MV-4-11 (cell line): Measurements from ENCODE around the gene RASGRF2.
"Not testable (repeated sequence)": the region's sequence is repeated elsewhere in the genome, so short reads cannot be mapped to it uniquely, and the experiment has no call there.

Source experiments
- DNase-seq: peaks from one replicate; lab custom pipeline; 2025; lab: John Stamatoyannopoulos, UW

RASGRF2 gene

DNA sequence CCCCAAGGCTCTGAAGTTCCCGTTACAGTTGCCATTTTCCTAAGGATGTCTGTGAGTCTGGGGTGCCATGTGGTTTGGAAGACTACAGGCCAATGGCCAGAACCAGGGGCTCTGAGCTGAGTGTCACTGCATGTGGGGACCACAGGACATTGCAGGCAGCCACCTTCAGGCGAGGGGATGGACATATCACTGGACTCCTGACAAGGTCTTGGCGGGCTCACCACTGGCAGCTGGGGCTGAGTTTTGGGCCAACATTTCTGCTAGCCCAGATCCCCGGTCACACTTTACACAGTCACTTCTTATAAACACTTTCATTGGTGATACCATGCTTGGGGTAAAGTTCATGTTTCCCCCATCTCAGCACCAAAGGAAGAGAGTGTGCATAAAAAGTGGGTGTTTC lies 109.8 kb downstream of the RASGRF2 start:
- DNase-seq, result no peak

- no peak for DNase-seq
Observed at GRCh38 chr5:81070571-81071255, 110.5 kb downstream of the RASGRF2 start.

DNA sequence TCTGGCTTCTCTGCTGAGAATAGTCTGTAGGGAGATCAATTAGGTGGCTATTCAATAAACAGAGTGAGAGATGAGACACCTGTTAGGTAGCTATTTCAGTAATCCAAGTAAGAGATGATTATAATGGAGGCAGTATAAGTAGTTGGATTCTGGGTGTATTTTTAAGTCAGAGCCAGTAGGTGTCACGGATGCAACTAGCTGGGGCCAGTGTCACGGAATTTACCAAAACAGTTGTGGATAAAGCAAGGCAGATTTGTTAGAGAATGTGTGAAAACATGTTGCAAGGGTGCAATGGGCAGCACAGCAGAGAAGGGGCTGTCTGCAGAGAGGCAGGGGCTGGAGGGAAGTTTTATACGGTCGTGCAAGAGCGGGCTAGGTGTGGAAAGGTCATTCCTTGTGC lies 114.9 kb downstream of the RASGRF2 start:
- DNase-seq, result no peak

DNA sequence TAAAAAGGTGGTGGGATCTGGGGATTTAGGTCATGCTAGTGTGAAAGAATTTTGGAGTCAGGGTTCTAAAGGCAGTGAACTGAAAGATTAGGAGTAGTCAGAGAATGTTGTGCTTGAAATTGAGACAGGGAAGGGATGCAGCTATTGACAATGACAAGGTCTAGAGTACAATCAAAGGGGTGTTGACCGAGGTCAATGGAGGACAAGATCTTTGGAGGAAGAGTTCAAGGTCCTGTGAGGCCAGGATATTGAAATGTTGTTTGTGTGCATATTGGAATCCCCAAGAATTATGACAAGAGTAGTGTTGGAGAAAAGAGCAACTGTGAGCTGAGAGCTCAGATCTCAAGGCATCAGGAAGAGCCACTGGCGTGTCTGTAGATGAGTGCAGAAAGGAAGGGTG lies 116.9 kb downstream of the RASGRF2 start:
- no peak for DNase-seq

GRCh38 chr5:81078930-81079329 lies 118.8 kb downstream of the RASGRF2 start:
- DNase-seq, result no peak

GRCh38 chr5:81080809-81081460 lies 120.8 kb downstream of the RASGRF2 start:
- DNase-seq, result no peak

DNA sequence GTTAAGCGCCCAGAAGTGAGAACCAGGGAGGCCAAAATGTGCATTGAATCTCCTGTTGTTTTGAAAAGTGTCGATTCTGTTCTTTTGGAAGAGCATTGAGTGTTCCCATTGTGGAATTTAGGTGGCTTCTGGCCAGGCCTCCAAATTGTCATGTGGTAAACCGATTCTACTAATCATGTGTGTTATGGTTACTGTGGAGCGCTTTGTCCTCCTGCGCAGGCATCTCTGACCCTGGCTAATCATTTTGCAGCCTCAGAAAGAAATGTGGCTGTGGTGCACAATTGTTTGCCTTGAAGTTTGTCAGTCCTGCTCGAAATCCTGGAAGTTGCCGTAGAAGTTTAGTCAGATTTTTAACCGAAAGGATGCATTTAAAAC lies 121.3 kb downstream of the RASGRF2 start:
- no peak for DNase-seq

DNA sequence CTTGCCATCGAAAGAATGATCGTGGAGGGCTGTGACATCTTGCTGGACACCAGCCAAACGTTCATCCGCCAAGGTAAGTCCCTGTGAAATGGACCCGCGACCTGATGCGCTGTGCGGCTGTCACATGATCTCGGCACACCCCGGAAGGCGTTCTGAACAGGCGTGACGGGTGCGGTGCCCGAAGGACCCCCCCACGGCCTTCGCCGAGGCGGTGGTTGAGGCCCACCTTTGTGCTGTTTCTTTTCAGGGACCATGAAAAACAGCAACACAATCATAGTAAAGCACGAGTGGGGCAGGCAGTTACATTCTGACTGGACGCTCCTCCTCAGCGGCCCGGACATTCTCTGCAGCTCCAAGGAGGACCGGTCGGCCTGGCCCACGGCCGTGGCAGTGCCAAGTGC lies 126.7 kb downstream of the RASGRF2 start:
- no peak for DNase-seq

DNA sequence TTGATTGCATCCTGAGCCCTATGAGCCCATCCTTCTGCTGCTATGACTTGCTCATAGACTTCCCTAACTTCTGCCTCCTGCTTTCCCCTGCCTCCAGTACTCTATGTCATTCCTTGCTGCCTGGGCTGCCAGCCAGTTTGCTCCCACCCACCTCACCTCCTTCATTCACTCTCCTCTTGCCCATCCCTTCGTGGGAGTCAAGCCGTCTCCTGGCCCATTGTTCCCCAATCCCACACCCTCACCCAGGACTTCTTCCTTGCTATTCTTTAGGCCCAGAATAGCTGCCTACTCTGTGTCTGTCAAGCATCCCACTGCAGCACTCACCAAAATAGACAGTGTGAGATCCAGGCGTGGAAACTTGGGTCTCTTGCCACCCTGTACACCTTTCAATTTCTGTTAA lies 131.0 kb downstream of the RASGRF2 start:
- DNase-seq, result no peak

GRCh38 chr5:81093536-81094196 lies 133.5 kb downstream of the RASGRF2 start:
- no peak for DNase-seq

DNA sequence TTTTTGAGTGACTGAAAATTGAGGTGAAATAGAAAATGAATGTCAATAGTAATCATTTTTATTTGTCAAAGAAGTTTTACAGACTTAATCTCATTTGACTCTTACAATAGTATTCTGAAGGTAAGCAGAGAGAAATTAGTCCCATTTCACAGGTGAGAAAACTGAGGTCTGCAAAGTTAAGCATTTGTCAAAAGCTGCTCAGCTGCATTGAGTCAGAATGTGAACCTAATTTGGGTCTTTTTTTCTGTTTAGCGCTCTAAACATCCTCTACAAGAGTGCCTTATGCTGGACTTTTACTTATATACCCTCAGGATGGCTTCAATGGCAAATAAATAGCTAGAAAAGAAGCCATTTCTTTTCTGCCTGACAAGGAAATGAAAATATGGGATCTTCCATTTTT lies 135.7 kb downstream of the RASGRF2 start:
- DNase-seq, result no peak

DNA sequence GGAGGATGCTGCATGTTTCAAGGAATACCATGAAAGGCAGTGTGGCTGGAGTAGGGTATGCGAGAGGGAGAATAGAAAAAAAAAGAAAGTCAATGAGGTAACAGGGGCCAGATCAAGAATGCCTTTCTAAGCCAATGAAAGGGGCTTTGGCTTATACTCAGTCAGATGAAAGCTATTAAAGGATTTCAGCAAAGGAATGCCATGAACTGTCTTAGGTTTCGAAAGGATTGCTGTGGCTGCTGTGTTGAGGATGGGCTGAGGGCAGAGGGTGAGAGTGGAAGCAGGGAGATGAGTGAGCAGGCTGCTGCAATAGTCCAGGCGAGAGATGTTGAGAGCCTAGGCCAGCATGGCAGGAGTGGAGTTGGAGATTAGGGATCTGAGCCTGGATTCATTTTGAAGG lies 137.6 kb downstream of the RASGRF2 start:
- DNase-seq, result no peak

DNA sequence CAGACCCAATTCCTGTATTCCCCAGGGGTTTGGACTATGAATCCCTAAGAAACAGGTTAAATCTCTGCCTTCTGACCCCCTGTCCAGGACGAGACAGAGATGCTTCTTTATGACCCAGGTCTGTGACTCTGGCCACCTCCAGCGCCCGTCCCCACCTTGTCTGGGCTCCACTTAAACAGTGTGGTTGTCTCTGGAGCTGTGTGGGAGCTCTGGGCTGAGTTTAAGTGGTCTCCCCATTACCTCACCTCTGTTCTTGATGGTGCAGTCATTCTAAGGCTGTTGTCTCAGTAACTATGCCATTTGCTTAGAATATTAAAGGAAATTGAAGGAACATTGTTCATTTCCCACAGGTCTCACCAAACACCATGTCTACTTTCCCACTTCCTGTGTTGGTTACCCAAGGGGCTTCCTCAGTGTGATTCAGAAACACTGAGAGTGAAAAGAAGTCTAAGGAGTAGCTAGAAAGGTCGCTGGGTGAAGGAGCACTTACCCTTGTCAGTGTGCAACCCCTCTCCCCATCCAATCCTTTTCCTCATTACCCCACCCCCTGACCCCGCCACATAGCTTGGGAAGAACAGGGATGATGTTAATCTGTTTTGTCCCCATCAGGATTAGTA lies 145.2 kb downstream of the RASGRF2 start:
- DNase-seq, result no peak

DNA sequence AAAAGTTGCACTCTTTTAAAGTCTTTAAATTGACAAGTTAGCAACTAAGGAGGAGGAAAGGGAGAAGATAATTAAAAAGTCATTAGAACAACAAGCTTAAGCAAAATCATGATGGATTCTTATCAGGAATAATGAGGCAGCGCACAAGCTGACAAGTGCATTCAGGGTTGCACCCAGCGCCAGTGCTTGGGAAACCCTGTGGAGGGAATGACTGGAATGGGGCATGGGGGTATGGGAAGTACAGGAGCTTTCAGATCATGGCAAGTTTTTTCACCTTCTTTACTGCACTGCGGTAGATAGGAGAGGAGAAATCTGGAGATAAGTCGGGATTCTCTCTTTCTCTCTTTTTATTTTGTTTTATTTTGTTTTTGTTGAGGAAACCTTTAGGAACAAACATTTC lies 155.1 kb downstream of the RASGRF2 start:
- DNase-seq, result no peak

DNA sequence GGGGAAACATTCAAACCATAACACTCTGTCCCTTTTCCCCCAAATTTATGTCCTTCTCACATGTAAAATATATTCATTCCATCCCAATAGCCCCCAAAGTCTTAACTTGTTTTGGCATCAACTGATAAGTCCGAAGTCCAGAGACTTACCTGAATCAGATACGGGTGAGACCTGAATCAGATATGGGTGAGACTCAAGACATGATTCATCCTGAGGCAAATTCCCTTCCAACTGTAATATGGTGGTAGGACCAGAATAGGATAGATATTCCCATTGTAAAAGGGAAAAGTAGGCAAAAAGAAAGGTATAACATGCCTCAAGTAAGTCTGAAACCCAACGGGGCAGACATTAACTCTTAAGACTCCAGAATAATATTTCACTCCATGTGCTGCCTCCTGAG lies 157.4 kb downstream of the RASGRF2 start:
- no peak for DNase-seq

GRCh38 chr5:81121273-81121672 lies 161.1 kb downstream of the RASGRF2 start:
- no peak for DNase-seq

DNA sequence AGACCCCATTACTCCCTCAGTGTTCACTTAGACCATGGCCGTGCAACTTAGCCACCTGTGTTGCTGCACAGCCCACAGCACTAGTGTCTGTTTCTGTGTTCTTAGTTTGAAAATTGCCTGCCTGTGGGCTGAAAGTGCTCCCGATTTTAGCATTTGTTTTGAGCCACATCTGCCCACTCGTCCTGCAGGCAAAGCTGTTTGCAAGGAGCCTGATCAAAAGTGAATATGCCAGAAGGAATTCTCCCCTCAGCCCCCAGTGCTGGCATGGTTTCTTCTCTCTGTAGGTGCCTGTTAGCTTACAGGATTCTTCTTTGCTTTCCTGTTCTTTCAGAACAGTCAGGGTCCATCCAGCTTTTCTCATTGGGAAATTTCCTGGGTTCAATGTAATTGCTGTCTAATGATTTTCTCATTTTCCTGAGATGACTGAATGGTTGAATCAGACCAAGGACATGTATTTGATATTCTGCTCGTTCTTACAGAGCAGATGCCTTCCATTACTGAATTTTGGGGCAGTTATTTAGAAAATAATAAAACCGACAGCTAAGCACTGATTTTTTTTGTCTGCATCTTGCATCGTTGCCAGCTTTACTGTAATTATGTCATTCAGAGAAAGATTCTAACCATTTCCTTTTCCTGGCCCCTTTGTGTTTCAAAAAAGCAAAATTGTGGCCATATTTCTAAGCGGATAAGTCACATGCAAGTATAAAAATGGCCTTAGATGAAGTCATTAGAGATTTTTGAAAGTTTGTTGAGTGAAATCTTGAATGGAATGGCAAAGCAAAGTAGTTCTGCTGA lies 161.9 kb downstream of the RASGRF2 start:
- DNase-seq, result no peak

DNA sequence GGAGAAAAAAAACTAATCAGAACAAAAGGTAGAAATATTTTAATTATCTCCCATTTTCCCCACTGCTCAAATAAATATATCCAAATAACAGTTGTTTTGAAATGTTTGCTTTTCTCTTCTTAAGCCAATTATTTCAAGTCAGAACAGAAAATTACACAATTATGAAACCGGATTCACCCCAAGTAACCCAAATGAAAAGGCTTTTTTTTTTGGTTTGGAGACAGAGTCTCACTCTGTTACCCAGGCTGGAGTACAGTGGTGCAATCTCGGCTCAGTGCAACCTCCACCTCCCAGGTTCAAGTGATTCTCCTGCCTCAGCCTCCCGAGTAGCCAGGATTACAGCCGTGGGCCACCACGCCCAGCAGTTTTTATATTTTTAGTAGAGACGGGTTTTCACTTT lies 164.5 kb downstream of the RASGRF2 start:
- not testable (repeated sequence) for DNase-seq

- peak; percentile 27 for DNase-seq
Observed at GRCh38 chr5:81125959-81126358, 165.8 kb downstream of the RASGRF2 start.

DNA sequence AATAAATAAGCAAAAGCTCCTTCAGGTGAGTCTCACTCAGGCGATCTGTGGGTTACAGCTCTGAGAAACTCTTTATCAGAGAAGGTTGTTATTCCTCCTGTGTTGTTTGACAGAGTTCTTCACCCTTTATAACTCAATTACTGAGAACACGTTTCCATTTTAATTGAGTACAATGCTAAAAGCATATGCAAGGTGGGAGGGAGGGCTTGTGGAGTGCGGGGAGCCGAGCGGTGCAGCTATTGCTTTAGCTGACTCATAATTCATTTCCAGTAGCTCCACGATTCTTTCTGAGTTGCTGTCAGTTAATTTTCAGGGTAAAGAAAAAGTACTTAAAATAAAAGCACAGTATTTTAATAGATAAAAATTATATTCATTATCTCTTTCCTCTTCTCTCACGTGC lies 168.3 kb downstream of the RASGRF2 start:
- no peak for DNase-seq

DNA sequence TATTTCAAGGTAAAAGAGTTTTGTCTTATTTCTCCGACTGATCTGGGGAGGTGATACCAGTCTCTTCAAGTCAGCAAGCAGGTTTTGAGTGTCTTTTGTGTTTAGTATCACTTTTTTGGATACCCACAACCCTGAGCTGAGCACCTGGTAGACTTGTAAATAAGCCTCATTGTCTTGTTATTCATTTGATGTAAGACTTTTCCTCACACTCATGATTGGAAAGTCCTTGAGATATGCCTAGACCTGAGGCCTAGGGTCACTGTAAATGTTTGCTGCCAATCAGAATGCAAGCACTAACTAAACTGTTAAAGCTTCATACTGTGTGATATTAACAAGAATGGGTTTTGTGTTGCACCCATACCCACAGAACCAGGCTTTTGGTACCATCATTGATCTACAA lies 172.2 kb downstream of the RASGRF2 start:
- DNase-seq, result no peak

- DNase-seq, result no peak
Observed at GRCh38 chr5:81134066-81134465, 173.9 kb downstream of the RASGRF2 start.
